Measurements from ENCODE around the gene SLC4A1.

SLC4A1 gene

GRCh38 chr17:44219616-44220212 is 48.2 kb downstream of the SLC4A1 start, which contains the start of gene UBTF:
Gene UBTF (minus strand): TSS chr17:44219675. CDS start chr17:44218229, 1,446 bp downstream.
- DNase-seq: peak; percentile 67

GRCh38 chr17:44219108-44219615 is 48.8 kb downstream of the SLC4A1 start:
- peak; percentile 76 for DNase-seq

GRCh38 chr17:44218344-44219107 is 49.4 kb downstream of the SLC4A1 start:
- peak; percentile 93 for DNase-seq

- DNase-seq: no peak
Measured at GRCh38 chr17:44217738-44218343, 50.1 kb downstream of the SLC4A1 start.

GRCh38 chr17:44216694-44217093 is 51.2 kb downstream of the SLC4A1 start:
- no peak for DNase-seq

- DNase-seq: no peak
Measured at GRCh38 chr17:44216173-44216572, 51.8 kb downstream of the SLC4A1 start.

- no peak for DNase-seq
Measured at GRCh38 chr17:44214896-44215295, 53.0 kb downstream of the SLC4A1 start.

- DNase-seq: no peak
Measured at GRCh38 chr17:44214230-44214494, 53.8 kb downstream of the SLC4A1 start.

- DNase-seq: no peak
Measured at GRCh38 chr17:44213403-44214229, 54.3 kb downstream of the SLC4A1 start.

GRCh38 chr17:44212507-44213402 is 55.2 kb downstream of the SLC4A1 start:
- DNase-seq: no peak

- DNase-seq: no peak
Measured at GRCh38 chr17:44211281-44212265, 56.4 kb downstream of the SLC4A1 start.

GRCh38 chr17:44210342-44211192 is 57.4 kb downstream of the SLC4A1 start:
- DNase-seq: peak; percentile 85

- DNase-seq: no peak
Measured at GRCh38 chr17:44209786-44210341, 58.1 kb downstream of the SLC4A1 start.

GRCh38 chr17:44207743-44208142 is 60.2 kb downstream of the SLC4A1 start:
- no peak for DNase-seq

- no peak for DNase-seq
Measured at GRCh38 chr17:44207319-44207718, 60.6 kb downstream of the SLC4A1 start.

- no peak for DNase-seq
Measured at GRCh38 chr17:44206825-44207155, 61.1 kb downstream of the SLC4A1 start.

GRCh38 chr17:44205962-44206824 is 61.7 kb downstream of the SLC4A1 start:
- DNase-seq: no peak

GRCh38 chr17:44204441-44204882 is 63.5 kb downstream of the SLC4A1 start:
- peak; percentile 79 for DNase-seq

Data from EL (cell line).